Testis (tissue), 2 donors: ENCODE data around the gene COL13A1.

Experiments used
- CTCF ChIP-seq, 3 experiments: fragments of 450-650 bp in 2 of 3; fragments of 200-600 bp in 1 of 3; sonication (generic) in 1 of 3; IDR thresholded peaks; one replicate each; pipeline ENCODE4 v1.5.1; 2016 to 2019; ENCODE audit warnings: antibody characterized with exemption in 3 of 3, mild to moderate bottlenecking in 2 of 3, moderate library complexity in 1 of 3
- POLR2A ChIP-seq: fragments of 450-650 bp; IDR thresholded peaks from one replicate; pipeline ENCODE4 v1.6.1; 2017; ENCODE audit warnings: antibody characterized with exemption, mild to moderate bottlenecking, moderate library complexity

- no peak for TF ChIP-seq CTCF (IDR thresholded peaks at IDR 0.05)
- no peak for TF ChIP-seq POLR2A
Measured at GRCh38 chr10:69860271-69860670, 58.6 kb downstream of the COL13A1 start.
